Stimulated activated CD8-positive, alpha-beta memory T cell treated with anti-CD3 and anti-CD28 coated beads, Interleukin-4, amount 100 ng/mL, for 24 hours (primary cell): Measurements from ENCODE around the gene ITM2C.
A peak's percentile ranks its signal among the peaks of the same experiment; 100 is the strongest.

Experiments
- DNase-seq: peaks from one replicate; pipeline ENCODE4 v3.0.0-alpha.2; 2020; ENCODE audit warnings: low read depth

The ITM2C gene

DNA sequence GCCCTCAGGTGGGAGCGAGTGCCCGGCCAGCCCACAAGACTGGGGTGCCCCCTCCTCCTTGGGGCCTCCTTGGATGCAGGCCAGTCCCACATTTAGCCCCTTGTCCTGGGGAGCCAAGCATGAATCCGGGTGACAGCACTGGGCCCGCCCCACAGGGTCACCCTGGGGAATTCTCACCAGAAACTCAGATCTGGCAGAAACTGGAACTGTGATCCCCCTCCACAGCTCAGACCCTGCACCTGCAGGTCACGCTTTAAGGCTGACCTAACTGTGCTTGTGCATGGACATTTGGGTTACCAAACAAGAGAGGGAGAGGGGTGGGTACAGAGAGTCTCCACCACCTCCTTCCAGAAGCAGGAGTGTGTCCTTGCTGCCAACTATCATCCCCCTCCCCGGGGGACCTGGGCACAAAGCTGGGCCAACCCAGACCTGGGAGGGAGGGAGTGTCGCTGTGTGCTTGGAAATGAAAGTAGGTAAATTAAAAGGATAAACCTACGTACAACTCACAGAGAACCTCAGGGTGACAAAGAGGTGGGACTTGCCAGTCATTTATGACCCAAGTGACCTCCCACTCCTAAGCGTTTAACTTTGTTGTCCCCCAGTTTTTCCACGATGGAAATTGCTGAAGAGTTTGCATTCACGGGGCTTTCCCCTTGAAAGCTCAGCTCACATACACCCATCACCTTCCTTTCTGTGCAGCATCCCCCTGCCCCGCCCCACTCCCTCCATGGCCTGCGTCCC, 9.1 kb downstream of the ITM2C start:
- DNase-seq, result no peak

- DNase-seq, result no peak
Measured at GRCh38 chr2:230874456-230874855, 9.7 kb downstream of the ITM2C start.

GRCh38 chr2:230874876-230875275, 10.1 kb downstream of the ITM2C start:
- DNase-seq, result no peak

DNA sequence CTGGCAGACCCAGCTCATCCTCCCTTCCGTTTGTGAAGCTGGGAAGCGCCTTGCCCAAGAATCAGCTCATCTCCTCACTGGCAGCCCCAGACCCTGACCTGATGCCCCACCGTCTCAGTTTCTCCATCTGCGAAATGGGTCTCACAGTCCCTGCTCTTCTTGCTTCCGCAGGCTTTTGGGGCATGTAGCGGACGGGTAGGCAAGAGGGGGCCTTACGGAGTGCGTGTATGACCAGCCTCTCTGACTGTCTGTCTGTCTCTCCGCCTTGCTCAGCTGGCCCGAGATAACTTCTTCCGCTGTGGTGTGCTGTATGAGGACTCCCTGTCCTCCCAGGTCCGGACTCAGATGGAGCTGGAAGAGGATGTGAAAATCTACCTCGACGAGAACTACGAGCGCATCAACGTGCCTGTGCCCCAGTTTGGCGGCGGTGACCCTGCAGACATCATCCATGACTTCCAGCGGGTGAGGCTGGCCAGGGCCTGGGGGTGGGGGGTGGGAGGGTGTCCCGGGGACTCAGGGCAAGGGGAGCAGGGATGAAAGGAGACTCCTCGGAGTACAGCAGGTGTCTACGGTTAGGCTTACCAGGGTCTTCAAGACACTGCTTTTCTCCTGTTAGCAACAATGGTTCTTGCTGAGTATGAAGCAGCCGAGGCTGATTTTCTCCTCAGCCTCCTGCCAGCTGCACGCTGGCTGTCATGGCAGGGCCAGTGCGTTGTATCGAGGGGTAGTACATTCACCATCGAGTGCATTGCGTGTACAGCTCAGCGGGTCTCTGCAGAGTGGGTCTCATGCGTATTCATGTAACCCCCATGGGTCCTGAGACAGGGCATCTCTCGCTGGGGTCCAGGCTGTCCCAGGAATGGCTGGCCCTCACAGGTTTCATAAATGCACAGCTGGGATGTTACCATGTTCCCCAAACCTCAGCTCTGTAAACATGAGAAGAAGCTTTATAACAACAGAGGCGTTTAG, 10.9 kb downstream of the ITM2C start:
- no peak for DNase-seq

DNA sequence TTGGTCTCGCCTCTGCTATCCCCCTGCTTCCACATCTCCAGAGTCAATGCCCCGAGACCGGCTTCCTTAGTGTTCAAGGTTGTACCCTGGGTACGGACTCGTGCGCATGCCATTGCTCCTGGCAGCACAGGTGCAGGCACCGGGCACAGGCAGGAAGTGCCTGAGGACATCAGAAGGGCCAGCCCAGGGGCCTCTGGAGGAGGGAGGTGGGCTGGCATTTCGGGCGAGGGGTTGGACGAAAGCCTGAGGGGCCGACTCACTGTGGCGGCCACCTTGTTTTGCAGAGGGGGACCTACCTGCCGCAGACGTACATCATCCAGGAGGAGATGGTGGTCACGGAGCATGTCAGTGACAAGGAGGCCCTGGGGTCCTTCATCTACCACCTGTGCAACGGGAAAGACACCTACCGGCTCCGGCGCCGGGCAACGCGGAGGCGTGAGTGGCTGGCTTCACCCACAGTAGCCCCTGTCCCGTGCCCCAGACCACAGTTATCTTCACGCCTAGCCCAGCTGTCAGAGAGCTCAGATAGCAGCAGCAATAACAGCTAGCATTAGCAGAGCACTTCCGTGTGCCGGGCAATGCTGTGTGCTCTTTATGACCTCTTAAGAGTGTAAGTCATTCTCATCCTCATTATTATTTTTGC, 12.5 kb downstream of the ITM2C start:
- DNase-seq, result no peak

- peak; percentile 58 for DNase-seq
Measured at GRCh38 chr2:230877759-230878598, 13.2 kb downstream of the ITM2C start.

DNA sequence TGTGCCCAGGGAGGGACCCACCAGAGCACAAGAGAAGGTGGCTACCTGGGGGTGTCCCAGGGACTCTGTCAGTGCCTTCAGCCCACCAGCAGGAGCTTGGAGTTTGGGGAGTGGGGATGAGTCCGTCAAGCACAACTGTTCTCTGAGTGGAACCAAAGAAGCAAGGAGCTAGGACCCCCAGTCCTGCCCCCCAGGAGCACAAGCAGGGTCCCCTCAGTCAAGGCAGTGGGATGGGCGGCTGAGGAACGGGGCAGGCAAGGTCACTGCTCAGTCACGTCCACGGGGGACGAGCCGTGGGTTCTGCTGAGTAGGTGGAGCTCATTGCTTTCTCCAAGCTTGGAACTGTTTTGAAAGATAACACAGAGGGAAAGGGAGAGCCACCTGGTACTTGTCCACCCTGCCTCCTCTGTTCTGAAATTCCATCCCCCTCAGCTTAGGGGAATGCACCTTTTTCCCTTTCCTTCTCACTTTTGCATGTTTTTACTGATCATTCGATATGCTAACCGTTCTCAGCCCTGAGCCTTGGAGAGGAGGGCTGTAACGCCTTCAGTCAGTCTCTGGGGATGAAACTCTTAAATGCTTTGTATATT, 14.0 kb downstream of the ITM2C start:
- DNase-seq, result no peak

GRCh38 chr2:230879271-230879882, 14.6 kb downstream of the ITM2C start:
- no peak for DNase-seq

DNA sequence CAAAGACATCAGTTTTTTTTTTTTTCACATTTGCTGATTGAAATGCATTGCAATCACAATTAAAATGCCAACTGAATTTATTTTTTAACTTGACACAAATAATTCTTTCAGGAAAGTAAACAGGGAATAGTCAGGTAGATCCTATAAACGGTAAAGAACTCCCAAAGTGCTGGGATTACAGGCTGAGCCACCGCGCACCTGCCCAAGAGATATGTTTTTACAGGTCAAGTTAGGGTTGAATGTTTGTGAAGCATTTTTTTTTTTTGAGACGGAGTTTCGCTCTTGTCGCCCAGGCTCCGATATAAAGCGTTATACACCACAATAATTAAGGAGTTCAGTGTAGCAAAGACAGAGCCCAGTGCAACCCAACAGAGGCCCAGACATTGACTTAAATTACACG, 15.1 kb downstream of the ITM2C start:
- DNase-seq, result no peak

DNA sequence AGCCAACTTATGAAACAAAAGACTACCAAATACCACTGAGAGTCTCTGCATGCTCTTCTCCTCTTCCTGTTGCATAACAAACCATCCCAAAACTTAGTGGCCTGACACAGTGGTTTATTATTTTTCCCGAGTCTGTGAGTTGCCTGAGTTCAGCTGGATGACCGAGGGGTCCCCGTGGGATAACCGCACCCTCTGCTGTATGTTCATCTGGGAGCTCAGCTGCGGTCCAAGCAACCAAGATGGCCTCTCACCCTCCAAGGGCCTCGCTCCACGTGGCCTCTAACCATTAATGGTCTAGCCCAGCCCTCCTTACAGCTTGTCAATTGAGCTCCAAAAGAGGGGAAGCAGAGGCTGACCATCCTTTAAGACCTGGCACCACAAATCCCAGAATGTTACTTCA, 17.1 kb downstream of the ITM2C start:
- no peak for DNase-seq

GRCh38 chr2:230885463-230886130, 20.9 kb downstream of the ITM2C start:
- DNase-seq, result no peak

DNA sequence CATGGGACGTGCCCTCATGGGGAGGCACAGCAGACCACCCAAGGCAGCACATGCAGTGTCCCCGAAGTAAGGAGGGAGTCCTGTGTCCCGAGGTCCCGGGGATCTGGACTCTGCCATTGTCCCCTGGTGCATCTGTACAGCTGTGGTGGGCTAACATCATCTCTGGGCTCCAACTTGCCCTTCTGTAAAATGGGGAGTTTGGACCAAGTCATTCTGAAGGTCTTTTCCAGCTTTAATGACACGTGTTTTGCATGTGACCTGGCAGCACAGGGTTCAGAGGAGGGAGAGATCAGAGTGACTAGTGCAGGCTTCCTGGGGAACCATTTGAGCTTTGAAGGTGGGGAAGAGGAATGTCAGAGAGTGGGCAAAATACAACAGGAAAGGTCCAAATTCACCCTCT, 21.5 kb downstream of the ITM2C start:
- DNase-seq, result no peak

DNA sequence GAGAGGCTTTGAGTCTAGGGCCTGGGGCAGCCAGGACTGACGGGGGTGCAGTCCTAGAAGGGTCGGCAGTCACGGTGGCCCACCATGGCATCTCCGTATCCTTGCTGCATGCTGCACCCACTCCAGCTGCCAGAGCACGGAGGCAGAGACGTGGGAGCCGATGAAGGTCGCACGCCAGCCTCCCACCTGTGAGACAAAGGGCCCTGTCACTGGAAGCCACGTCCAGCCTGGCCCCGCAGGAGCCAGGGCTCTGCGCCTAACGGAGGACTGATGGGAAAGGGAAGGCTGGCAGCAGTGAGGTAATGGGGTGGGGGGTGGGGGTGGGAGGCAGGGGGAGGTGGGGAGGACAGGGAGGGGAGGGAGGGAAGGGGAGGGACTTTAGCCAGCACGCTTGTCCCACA, 21.9 kb downstream of the ITM2C start:
- no peak for DNase-seq

DNA sequence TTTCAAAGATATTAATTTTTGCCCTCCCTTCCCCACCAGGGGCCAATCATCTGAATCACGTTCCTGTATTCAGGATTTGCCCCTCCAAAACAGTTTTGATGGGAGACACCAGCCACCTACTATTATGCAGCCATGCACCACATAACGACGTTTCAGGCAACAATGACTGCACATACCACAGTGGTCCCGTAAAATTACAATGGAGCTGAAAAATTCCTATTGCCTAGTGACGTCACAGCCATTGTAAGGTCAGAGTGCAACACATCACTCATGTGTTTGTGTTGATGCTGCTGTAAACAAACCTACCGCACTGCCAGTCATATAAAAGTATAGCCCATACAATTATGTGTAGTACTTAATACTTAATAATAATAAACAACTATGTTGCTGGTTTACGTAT, 22.6 kb downstream of the ITM2C start:
- DNase-seq, result no peak

DNA sequence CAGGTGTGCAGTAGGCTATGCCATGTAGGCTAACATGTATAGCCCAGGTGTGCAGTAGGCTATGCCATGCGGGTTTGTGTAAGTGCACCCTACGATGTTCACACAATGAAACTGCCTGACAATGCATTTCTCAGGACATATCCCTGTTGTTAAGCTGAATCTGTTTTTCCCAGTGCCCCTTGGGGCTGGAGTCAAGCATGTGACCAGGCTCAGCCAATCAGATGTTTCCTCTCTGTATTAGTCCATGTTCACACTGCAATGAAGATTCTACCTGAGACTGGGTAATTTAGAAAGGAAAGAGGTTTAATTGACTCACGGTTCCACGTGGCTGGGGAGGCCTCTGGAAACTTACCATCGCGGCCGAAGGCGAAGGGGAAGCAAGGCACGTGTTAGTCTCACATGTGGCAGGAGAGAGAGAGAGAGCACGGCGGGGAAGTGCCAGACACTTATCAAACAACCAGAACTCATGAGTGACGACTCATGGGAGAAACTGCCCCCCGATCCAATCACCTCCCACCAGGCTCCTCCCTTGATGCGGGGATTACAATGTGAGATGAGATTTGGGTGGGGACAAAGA, 24.2 kb downstream of the ITM2C start:
- no peak for DNase-seq

DNA sequence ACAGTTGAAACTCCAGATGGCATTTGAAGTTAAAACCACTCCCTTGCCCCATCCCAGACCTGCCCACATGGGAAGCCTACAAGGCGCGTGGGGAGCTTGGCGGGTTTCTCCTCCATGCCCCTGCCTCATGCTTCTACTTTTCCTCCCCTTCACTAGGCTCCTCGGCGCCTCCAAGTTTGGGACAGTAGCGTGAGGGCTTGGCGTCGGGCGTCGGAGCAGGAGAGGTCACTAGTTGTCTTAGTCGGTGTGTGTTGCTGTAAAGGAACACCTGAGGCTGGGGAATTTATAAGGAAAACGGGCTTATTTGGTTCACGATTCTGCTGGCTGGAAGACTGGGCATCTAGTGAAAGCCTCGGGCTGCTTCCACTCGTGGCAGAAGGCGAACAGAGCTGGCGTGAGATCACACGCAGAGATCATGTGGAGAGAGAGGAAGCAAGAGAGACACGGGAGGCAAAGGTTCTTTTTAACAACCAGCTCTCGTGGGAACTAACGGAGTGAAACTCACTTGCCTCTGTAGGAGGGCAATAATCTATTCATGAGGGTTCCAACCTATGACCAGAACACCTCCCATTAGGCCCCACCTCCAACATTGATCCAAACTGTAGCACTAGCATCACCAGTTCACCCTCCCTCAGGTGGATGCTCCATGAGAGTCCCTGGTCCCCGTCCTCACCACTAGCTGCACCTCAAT, 25.3 kb downstream of the ITM2C start:
- no peak for DNase-seq

DNA sequence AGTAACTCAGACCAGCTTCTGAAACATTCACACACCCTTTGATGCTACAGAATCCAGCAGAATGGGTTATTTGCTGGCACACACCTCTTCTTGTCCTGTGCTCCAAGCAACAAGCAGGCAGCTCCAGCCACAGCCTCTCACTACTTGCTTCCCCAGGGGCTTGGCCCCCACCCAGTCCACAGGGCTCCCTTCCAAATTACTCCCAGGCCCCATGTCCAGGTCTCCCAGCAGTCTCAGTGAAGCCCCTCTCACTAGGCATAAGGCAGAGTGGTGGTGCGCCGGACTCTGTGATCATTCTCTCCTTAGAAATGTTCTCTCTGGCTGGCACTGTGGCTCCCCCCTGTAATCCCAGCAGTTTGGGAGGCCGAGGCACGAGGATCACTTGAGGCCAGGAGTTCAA, 25.9 kb downstream of the ITM2C start:
- no peak for DNase-seq

DNA sequence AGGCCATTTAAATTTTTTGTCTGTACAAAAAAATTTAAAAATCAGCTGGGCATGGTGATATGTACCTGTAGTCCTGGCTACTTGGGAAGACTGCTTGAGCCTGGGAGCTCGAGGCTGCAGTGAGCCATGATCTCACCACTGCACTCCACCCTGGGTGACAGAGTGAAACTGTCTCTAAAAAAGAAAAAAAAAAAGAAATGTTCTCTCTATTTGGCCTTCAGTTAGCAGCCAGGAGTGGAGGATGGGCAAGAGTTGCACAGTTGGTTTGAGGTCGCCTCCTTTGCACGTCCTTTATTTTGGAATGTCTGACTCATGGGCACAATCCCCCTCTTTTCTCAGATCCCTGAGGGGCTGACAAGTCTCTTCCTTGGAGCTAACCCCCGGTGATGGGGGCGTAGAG, 26.3 kb downstream of the ITM2C start:
- DNase-seq, result no peak

- no peak for DNase-seq
Measured at GRCh38 chr2:230891509-230891908, 26.8 kb downstream of the ITM2C start.
